Left ventricle myocardium superior (tissue), 1 donor: Measurements from ENCODE around the gene BCHE. TPM values are rescaled to one million over a fixed set of nuclear protein-coding genes. Genes with fewer than 3 reads are reported as not detected.
"Not testable (repeated sequence)": the region's sequence is repeated elsewhere in the genome, so short reads cannot be mapped to it uniquely, and the experiment has no call there.

Experiments used
- ATAC-seq: fragments of 200-7000 bp; cut with Tn5 transposase; one replicate; pipeline ENCODE4 v1.9.1; 2020; ENCODE audit warnings: mild to moderate bottlenecking, moderate library complexity
- DNase-seq: peaks from one replicate; pipeline ENCODE4 v3.0.0-alpha.2; 2020
- intact Hi-C: fragments of 100-400 bp; cut with micrococcal nuclease; formaldehyde crosslinking; loops from one replicate; pipeline ENCODE4 v1.11.0; 2022
- total RNA-seq: library from RNA; stranded (reverse); fragmentation: NEBNext Ultra II Directional; extraction: Animal tissue kit (Norgen Biotek cat#: 25700); gene quantifications from one replicate; pipeline ENCODE4 v1.2.1, GENCODE V29; 2021
- donor health status: DM: no; HTN: yes; CAD: no; lungs with severe emphysema.

BCHE gene
- total RNA-seq, 1 donor from 2014 or later: 2.6 TPM

- intact Hi-C loops: no loop called here
- no peak for ATAC-seq
Measured at GRCh38 chr3:165820671-165821123, 16.5 kb downstream of the BCHE start.

GRCh38 chr3:165817160-165817709 is 20.0 kb downstream of the BCHE start:
- intact Hi-C loops: no loop called here
- ATAC-seq (no peak), DNase-seq (no peak)

More at GRCh38 chr3:165820671-165821123, 16.5 kb downstream of the BCHE start:
- no peak for DNase-seq

- no peak for ATAC-seq
- DNase-seq: no peak
- intact Hi-C loops: no loop called here
Measured at GRCh38 chr3:165816209-165816608, 21.0 kb downstream of the BCHE start.

- no peak for DNase-seq
- no peak for ATAC-seq
Measured at GRCh38 chr3:165815682-165816081, 21.5 kb downstream of the BCHE start.

GRCh38 chr3:165814380-165814779 is 22.8 kb downstream of the BCHE start:
- DNase-seq: no peak
- ATAC-seq: no peak
- intact Hi-C loops: no loop called here

More at GRCh38 chr3:165815682-165816081, 21.5 kb downstream of the BCHE start:
- intact Hi-C loops: no loop called here

GRCh38 chr3:165807937-165808336 is 29.3 kb downstream of the BCHE start:
- DNase-seq, intact Hi-C loops, ATAC-seq: not testable (repeated sequence)

- no peak for DNase-seq
- no peak for ATAC-seq
- intact Hi-C loops: no loop called here
Measured at GRCh38 chr3:165805946-165806561, 31.2 kb downstream of the BCHE start.

- intact Hi-C loops: no loop called here
- ATAC-seq: no peak
Measured at GRCh38 chr3:165803471-165803870, 33.8 kb downstream of the BCHE start.

GRCh38 chr3:165800970-165801369 is 36.3 kb downstream of the BCHE start:
- DNase-seq (no peak), ATAC-seq (no peak)
- intact Hi-C loops: no loop called here

More at GRCh38 chr3:165803471-165803870, 33.8 kb downstream of the BCHE start:
- DNase-seq: no peak

- intact Hi-C loops: no loop called here
- no peak for ATAC-seq
- no peak for DNase-seq
Measured at GRCh38 chr3:165799026-165799425, 38.2 kb downstream of the BCHE start.

GRCh38 chr3:165797551-165797950 is 39.7 kb downstream of the BCHE start:
- DNase-seq (no peak), ATAC-seq (no peak)
- intact Hi-C loops: no loop called here

GRCh38 chr3:165796701-165797100 is 40.5 kb downstream of the BCHE start:
- ATAC-seq (no peak), DNase-seq (no peak)
- intact Hi-C loops: no loop called here

- no peak for ATAC-seq
- DNase-seq: no peak
- intact Hi-C loops: no loop called here
Measured at GRCh38 chr3:165788531-165788930, 48.7 kb downstream of the BCHE start.

GRCh38 chr3:165786013-165786412 is 51.2 kb downstream of the BCHE start:
- intact Hi-C loops: no loop called here
- no peak for ATAC-seq
- no peak for DNase-seq

GRCh38 chr3:165784337-165784736 is 52.9 kb downstream of the BCHE start:
- no peak for DNase-seq
- ATAC-seq: no peak
- intact Hi-C loops: no loop called here

GRCh38 chr3:165783383-165783782 is 53.8 kb downstream of the BCHE start:
- intact Hi-C loops: no loop called here
- ATAC-seq (no peak), DNase-seq (no peak)

- no peak for ATAC-seq
- DNase-seq: no peak
- intact Hi-C loops: no loop called here
Measured at GRCh38 chr3:165778891-165779290, 58.3 kb downstream of the BCHE start.

GRCh38 chr3:165778456-165778855 is 58.8 kb downstream of the BCHE start:
- DNase-seq (no peak), ATAC-seq (no peak)
- intact Hi-C loops: no loop called here

- no peak for DNase-seq
- ATAC-seq: no peak
- intact Hi-C loops: no loop called here
Measured at GRCh38 chr3:165775824-165776223, 61.4 kb downstream of the BCHE start.

- no peak for ATAC-seq
- intact Hi-C loops: no loop called here
- DNase-seq: no peak
Measured at GRCh38 chr3:165770781-165771180, 66.4 kb downstream of the BCHE start.

- intact Hi-C loops: no loop called here
- DNase-seq (no peak), ATAC-seq (no peak)
Measured at GRCh38 chr3:165768680-165769079, 68.5 kb downstream of the BCHE start.
